ENCODE data around the gene EMSY. TPM values are rescaled to one million over a fixed set of nuclear protein-coding genes. Genes with fewer than 3 reads are reported as not detected.

The EMSY gene
- total RNA-seq, 1 donor from 2014 or later: 35.2 TPM

- DNase-seq (ENCODE audit: low spot score) (no peak), ATAC-seq (no peak)
- intact Hi-C loops (cut with DNase I): no loop called here
Observed at GRCh38 chr11:76600124-76600655, 155.4 kb downstream of the EMSY start.

- DNase-seq (ENCODE audit: low spot score) (no peak), ATAC-seq (no peak)
- intact Hi-C loops (cut with DNase I): no loop called here
Observed at GRCh38 chr11:76601272-76601671, 156.5 kb downstream of the EMSY start.

- ATAC-seq (no peak), DNase-seq (ENCODE audit: low spot score) (no peak)
- intact Hi-C loops (cut with DNase I): no loop called here
Observed at GRCh38 chr11:76601724-76602123, 156.9 kb downstream of the EMSY start.

- no peak for DNase-seq (ENCODE audit: low spot score)
- intact Hi-C loops (cut with DNase I): no loop called here
- peak; percentile 50 for ATAC-seq
Observed at GRCh38 chr11:76602431-76602861, 157.6 kb downstream of the EMSY start.

Other genes starting within 250 kb of the EMSY start
- gene WNT11, start 238.5 kb upstream of the EMSY start, total RNA-seq: 11.6 TPM
- gene THAP12, start 63.9 kb upstream of the EMSY start, total RNA-seq: 45.6 TPM
- gene GVQW3, start 63.7 kb upstream of the EMSY start, total RNA-seq: 6.2 TPM
- 192 TPM for gene LRRC32, start 225.7 kb downstream of the EMSY start, total RNA-seq

Data from sciatic nerve (tissue), 2 donors.